CD14-positive monocyte (primary cell): Measurements from ENCODE around the gene BFSP1. TPM values are rescaled to one million over a fixed set of nuclear protein-coding genes. Genes with fewer than 3 reads are reported as not detected.
A peak's percentile ranks its signal among the peaks of the same experiment; 100 is the strongest.

Experiments
- DNase-seq, 3 donors: peaks; one replicate each; pipeline ENCODE4 v3.0.0-alpha.2; 2011 to 2022
- H2AFZ ChIP-seq: 2 replicates; pipeline ENCODE4 v1.6.0; 2012; ENCODE audit warnings: mild to moderate bottlenecking, low read depth, low read length, inconsistent platforms; ENCODE audit not compliant: insufficient read depth, poor library complexity, severe bottlenecking
- H3K27ac ChIP-seq, 2 donors: 1 replicate in 1 of 2; 2 replicates in 1 of 2; pipeline ENCODE4 v1.5.1; 2012 to 2013; ENCODE audit warnings: low read length in 2 of 2, control low read depth in 1 of 2, inconsistent platforms in 1 of 2, low read depth in 1 of 2, mild to moderate bottlenecking in 1 of 2
- H3K27me3 ChIP-seq, 2 donors: one replicate each; pipeline versions ENCODE4 v1.6.0 to v1.6.1; 2011 to 2013; ENCODE audit warnings: low read length in 2 of 2; ENCODE audit not compliant: control insufficient read depth in 2 of 2, insufficient read depth in 2 of 2
- H3K36me3 ChIP-seq, 2 donors: replicated peaks in 1 of 2; 1 replicate in 1 of 2; 2 replicates in 1 of 2; pipeline versions ENCODE4 v1.5.1 to v1.6.1; 2012 to 2013; ENCODE audit warnings: low read length in 2 of 2, control low read depth in 1 of 2, inconsistent platforms in 1 of 2, mild to moderate bottlenecking in 1 of 2; ENCODE audit not compliant: insufficient read depth in 2 of 2, control insufficient read depth in 1 of 2
- H3K4me1 ChIP-seq, 2 donors: 1 replicate in 1 of 2; 2 replicates in 1 of 2; pipeline versions ENCODE4 v1.5.1 to v1.6.1; 2012 to 2013; ENCODE audit warnings: low read length in 2 of 2, control low read depth in 1 of 2, inconsistent platforms in 1 of 2, mild to moderate bottlenecking in 1 of 2, moderate library complexity in 1 of 2; ENCODE audit not compliant: insufficient read depth in 2 of 2, control insufficient read depth in 1 of 2
- H3K4me2 ChIP-seq: replicated peaks from 2 replicates; pipeline ENCODE3; 2012; ENCODE audit warnings: low read length, moderate library complexity, mild to moderate bottlenecking; ENCODE audit not compliant: poor library complexity, severe bottlenecking; ENCODE audit errors: extremely low read depth
- H3K4me3 ChIP-seq, 3 experiments: fragments of 200-600 bp in 1 of 3; sonication (generic) in 1 of 3; replicated peaks in 1 of 3; 1 replicate in 2 of 3; 2 replicates in 1 of 3; pipeline ENCODE4 v1.5.1; 2011 to 2013; ENCODE audit warnings: low read length in 3 of 3, mild to moderate bottlenecking in 3 of 3, control low read depth in 2 of 3, low read depth in 2 of 3, inconsistent platforms in 1 of 3, moderate library complexity in 1 of 3
- H3K79me2 ChIP-seq: 2 replicates; pipeline ENCODE4 v1.6.0; 2012; ENCODE audit warnings: mild to moderate bottlenecking, control low read depth, inconsistent platforms, low read length, moderate library complexity; ENCODE audit not compliant: insufficient read depth
- H3K9ac ChIP-seq: 2 replicates; pipeline ENCODE4 v1.6.0; 2017; ENCODE audit warnings: low read length, mild to moderate bottlenecking; ENCODE audit not compliant: insufficient read depth, poor library complexity, severe bottlenecking
- H3K9me3 ChIP-seq, 2 donors: replicated peaks in 1 of 2; 1 replicate in 1 of 2; 2 replicates in 1 of 2; pipeline versions ENCODE4 v1.5.1 to v1.6.1; 2012 to 2013; ENCODE audit warnings: low read length in 2 of 2, control low read depth in 1 of 2; ENCODE audit not compliant: control insufficient read depth in 1 of 2, insufficient read depth in 1 of 2
- H4K20me1 ChIP-seq: 2 replicates; pipeline ENCODE4 v1.6.0; 2012; ENCODE audit warnings: mild to moderate bottlenecking, low read length, control low read depth, moderate library complexity; ENCODE audit not compliant: insufficient read depth
- H3K27ac Mint-ChIP-seq, 7 donors: one replicate each; pipeline ENCODE4 v1.8.0; 2020; ENCODE audit warnings: mild to moderate bottlenecking in 7 of 7, mixed read lengths in 7 of 7, moderate library complexity in 6 of 7, inconsistent platforms in 2 of 7
- H3K27me3 Mint-ChIP-seq, 3 donors: one replicate each; pipeline ENCODE4 v1.8.0; 2021 to 2022; ENCODE audit warnings: low read depth in 3 of 3, mild to moderate bottlenecking in 3 of 3, mixed read lengths in 3 of 3, moderate library complexity in 3 of 3, inconsistent platforms in 1 of 3
- H3K36me3 Mint-ChIP-seq, 2 donors: one replicate each; pipeline ENCODE4 v1.8.0; 2020; ENCODE audit warnings: mixed read lengths in 2 of 2, inconsistent platforms in 1 of 2, mild to moderate bottlenecking in 1 of 2
- H3K4me1 Mint-ChIP-seq: one replicate; pipeline ENCODE4 v1.8.0; 2020; ENCODE audit warnings: mild to moderate bottlenecking, mixed read lengths
- H3K4me3 Mint-ChIP-seq, 2 donors: one replicate each; pipeline ENCODE4 v1.8.0; 2020; ENCODE audit warnings: mild to moderate bottlenecking in 2 of 2, mixed read lengths in 2 of 2, moderate library complexity in 1 of 2
- H3K9me3 Mint-ChIP-seq, 7 donors: one replicate each; pipeline ENCODE4 v1.8.0; 2020 to 2022; ENCODE audit warnings: mixed read lengths in 7 of 7, mild to moderate bottlenecking in 6 of 7, moderate library complexity in 6 of 7, inconsistent platforms in 2 of 7
- CTCF ChIP-seq: fragments of 200-600 bp; IDR thresholded peaks from one replicate; pipeline ENCODE4 v1.8.0; 2022; ENCODE audit warnings: antibody characterized with exemption, mild to moderate bottlenecking
- WGBS: methylation state at CpG from one replicate; pipeline ENCODE4 v1.1.5; 2013; ENCODE audit warnings: missing lambda C conversion rate; ENCODE audit not compliant: insufficient coverage; 5-methylcytosine and 5-hydroxymethylcytosine counted together
- intact Hi-C, 2 donors: fragments of 100-400 bp; cut with micrococcal nuclease; formaldehyde crosslinking; loops; one replicate each; pipeline versions ENCODE4 v1.15.0 to v1.15.1; 2023
- polyA plus RNA-seq, 3 donors: library from polyadenylated mRNA; depleted of rRNA in 1 of 3; unstranded in 2 of 3; stranded (reverse) in 1 of 3; fragments of 300-500 nt in 2 of 3; fragments of >200 nt in 1 of 3; fragmentation: Illumina TruSeq in 2 of 3; gene quantifications; 1 replicate in 2 of 3; 2 replicates in 1 of 3; pipeline ENCODE4 v1.2.3, GENCODE V29; 2012 to 2021

The BFSP1 gene
- polyA plus RNA-seq, 3 donors = not detected

GRCh38 chr20:17465236-17465635 lies 65.9 kb downstream of the BFSP1 start:
- no peak overlapping the region for H3K4me3 Mint-ChIP-seq
- DNase-seq = no peak
- Histone ChIP-seq H3K27ac (no peak overlapping the region), H2AFZ (no peak overlapping the region), H3K36me3 (no peaks in the 10 kb centered on the region), H3K9me3 (no peaks in the 10 kb centered on the region), H3K4me2 (no peak overlapping the region), H3K9ac (no peak overlapping the region), H3K4me1 (no peaks in the 10 kb centered on the region), H4K20me1 (no peaks in the 10 kb centered on the region), H3K4me3 (no peak overlapping the region), H3K27me3 (no peaks in the 10 kb centered on the region), H3K79me2 (no peaks in the 10 kb centered on the region)
- H3K9me3 Mint-ChIP-seq = peaks cover 2 to 8% (median 5%) of the 10 kb centered on the region in 7 donors
- peak overlapping the region in 1 of 7 donors; percentile 73 for H3K27ac Mint-ChIP-seq
- intact Hi-C loops = no loop called here
- peaks cover 2 to 7% (median 3%) of the 10 kb centered on the region in 3 donors for H3K27me3 Mint-ChIP-seq
- 97% methylated on average over 8 of the region's 10 CpGs for WGBS
- H3K4me1 Mint-ChIP-seq = no peaks in the 10 kb centered on the region
- TF ChIP-seq CTCF = no peak
- H3K36me3 Mint-ChIP-seq = no peaks in the 10 kb centered on the region

- H3K27me3 Mint-ChIP-seq = peaks cover 2 to 7% (median 3%) of the 10 kb centered on the region in 3 donors
- intact Hi-C loops = no loop called here
- Histone ChIP-seq H3K36me3 (no peaks in the 10 kb centered on the region), H4K20me1 (no peaks in the 10 kb centered on the region), H3K27me3 (no peaks in the 10 kb centered on the region), H3K4me2 (no peak overlapping the region), H2AFZ (no peak overlapping the region), H3K9ac (no peak overlapping the region), H3K4me3 (no peak overlapping the region), H3K79me2 (no peaks in the 10 kb centered on the region), H3K4me1 (no peaks in the 10 kb centered on the region), H3K9me3 (no peaks in the 10 kb centered on the region), H3K27ac (no peak overlapping the region)
- DNase-seq = no peak
- no CpG with 5 or more reads among the region's 1 CpG for WGBS
- no peaks in the 10 kb centered on the region for H3K4me1 Mint-ChIP-seq
- H3K27ac Mint-ChIP-seq = no peak overlapping the region
- H3K4me3 Mint-ChIP-seq = no peak overlapping the region
- peaks cover 3 to 9% (median 5%) of the 10 kb centered on the region in 7 donors for H3K9me3 Mint-ChIP-seq
- no peak for TF ChIP-seq CTCF
- no peaks in the 10 kb centered on the region for H3K36me3 Mint-ChIP-seq
Measured at GRCh38 chr20:17463711-17464110, 67.5 kb downstream of the BFSP1 start.
